Measurements from ENCODE around the gene OBP2B.
"Not testable (repeated sequence)": the region's sequence is repeated elsewhere in the genome, so short reads cannot be mapped to it uniquely, and the experiment has no call there.

The OBP2B gene

GRCh38 chr9:133221177-133221809, 12.2 kb upstream of the OBP2B start:
- peak; percentile 16 for DNase-seq (ENCODE audit: low spot score)

DNA sequence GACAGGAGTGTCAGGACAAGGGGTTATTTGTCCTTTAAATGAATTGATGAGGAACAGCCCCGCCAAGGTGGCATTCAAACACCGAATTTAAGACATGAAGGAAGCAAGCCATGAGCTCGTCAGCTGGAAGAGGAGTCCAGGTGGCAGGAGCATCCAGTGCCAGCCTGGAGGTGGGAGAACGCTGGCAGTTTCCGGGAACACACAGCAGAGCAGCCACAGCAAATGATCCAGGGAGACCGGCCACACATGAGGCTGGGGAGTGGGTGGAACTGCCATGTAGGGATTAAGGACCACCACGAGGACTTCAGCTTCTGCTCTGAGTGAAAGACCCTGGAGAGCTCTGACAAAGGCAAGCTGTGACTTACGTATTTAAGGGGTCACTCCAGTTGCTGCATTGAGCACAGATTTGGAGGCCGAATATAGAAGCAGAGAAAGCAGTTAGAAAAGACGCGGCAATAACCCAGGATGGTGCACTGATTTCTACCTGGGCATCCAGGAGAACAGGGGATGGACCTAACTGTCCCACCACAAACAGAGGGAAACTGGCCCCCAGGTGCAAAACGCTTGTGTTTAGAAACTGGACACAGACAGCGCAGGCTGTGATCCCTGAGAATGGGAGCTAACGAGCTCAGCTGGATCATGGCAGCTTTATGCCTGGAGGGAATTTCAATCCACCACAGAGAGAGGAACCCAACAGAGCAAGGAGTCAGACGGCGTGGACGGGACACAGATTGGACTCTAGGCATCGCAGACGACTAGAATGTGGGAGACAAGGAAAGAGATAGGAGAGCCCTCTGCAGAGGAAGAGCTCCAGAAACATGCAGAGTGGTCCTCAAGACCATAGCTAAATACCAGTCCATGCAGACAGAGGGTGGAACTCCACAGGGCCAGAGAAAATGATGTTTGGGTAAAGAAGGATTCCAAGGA, 9.3 kb upstream of the OBP2B start:
- peak; percentile 15 for DNase-seq (ENCODE audit: low spot score)

- not testable (repeated sequence) for DNase-seq (ENCODE audit: low spot score)
These were observed 8.4 kb upstream of the OBP2B start for GRCh38 chr9:133217333-133217988.

DNA sequence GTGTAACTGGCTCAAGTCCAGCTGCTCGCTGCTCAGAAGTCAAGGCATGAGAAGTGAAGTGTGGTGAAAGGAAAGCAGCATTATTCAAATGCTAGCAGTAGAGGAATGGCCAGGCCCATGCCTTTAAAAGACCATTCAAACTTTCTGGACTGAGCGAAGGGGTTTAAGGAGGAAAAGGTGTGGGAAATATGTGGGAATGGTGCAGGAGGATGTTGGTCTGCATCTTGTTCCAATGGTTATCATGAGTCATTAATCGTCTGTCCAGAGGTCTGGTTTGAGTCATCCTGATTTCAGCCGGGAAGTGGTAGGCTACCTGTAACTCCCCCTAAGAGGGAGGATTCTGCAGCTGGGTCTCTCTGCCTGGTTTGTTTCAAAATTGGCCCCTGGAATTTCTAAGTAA, 5.2 kb upstream of the OBP2B start:
- DNase-seq (ENCODE audit: low spot score) = not testable (repeated sequence)

DNA sequence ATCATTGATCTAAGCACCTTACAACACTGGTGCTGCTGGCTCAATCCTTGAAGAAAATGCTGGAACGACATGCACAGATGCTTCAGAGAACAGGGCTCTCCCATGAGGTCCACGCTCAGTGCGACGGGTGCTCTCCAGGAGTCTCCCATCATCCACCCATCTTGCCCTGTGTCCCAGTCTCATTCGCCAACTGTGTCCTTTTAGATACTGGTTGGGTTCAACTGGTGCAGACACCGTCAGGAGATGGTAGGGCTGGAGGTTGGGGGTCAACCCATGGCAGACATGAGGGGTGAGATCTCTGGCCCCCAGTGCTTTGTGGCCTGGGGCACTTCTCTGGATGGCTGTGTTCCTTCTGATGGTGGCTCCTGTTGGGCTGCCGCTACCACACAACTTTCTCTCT, 1.6 kb upstream of the OBP2B start:
- DNase-seq (ENCODE audit: low spot score) = no peak

DNA sequence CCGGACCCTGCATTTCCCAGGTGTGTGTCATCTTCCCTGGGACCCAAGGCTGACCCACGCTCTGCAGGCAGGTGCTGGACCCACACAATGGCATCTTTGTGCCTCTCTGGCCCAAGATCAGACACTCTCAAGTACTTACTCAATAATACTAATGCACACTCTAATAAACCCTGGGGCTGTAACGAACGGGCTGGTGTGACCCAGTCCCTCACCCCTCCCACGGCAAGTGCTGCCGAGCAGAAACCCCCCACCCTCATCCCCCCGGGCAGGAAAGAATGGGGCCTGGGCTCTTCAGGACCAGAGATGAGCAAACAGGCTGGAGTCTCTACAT, 1.1 kb upstream of the OBP2B start:
- DNase-seq (ENCODE audit: low spot score) = no peak

DNA sequence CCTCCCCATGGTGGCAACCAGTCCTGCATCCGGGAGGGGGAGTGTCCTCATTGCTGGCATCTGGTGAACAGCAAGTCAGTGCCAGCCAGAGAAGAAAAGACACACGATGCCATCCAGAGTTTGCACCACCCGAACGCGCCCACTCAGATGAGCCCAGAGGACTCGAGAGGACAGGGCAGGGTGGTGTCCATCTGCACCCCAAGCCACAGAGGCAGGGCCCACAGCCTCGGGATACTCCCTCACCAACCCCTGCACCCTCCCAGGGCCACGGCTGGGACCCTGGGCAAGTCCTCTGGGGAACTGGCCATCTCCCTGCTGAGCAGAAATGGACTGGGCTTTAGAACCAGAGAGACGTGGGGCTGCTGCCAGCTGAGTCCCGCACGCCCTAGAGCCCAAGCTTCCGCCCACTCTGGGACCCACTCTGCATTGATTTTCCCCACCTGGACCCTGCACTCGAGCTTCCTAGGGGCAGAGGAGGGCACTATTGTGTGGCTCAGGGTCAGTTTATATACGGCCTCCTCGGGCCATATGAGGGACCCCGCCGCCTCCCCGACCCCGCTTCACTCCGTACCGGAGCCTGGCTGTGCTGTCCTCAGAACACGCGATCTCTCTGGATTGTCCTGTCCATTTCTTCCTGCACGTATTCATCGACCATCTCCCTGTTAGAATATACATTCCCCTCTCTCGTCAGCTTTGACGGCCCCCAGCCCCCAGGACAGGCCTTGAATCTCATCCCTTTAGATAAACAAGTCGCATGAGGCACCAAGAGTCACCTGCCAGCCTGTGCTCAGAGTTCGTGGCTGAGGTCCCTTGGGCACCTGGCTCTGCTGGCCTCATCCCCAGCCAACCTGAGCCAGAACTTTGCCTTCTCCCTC, 514 bp upstream of the OBP2B start:
- DNase-seq (ENCODE audit: low spot score) = not testable (repeated sequence)

GRCh38 chr9:133208171-133208879, 725 bp downstream of the OBP2B start:
- DNase-seq (ENCODE audit: low spot score) = not testable (repeated sequence)

DNA sequence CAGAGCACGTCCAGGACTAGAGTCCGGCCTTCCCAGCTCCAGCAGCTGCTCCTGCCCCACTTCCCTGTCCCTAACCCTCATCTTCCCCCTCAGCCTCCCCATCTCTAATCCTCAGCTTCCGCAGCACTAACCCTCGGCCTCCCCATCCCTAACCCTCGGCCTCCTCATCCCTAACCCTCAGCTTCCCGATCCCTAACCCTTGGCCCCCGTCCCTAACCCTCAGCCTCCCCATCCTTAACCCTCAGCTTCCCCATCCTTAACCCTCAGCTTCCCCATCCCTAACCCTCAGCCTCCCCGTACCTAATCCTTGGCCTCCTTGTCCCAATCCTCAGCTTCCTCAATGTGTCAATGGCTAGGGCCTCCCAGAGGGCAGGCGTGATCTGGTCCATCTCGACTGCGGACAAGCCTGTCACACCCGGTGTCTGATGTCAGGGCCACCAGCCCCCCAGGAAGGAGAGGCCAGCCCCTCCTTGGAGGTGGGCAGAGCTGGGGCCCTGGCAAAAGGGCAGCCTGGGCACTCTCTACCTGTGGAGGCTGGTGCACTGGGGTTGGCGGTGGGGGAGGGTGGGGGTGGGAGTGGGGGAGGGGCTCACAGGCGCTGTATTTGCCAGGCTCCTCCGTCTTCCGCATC, 1.4 kb downstream of the OBP2B start:
- no peak for DNase-seq (ENCODE audit: low spot score)

GRCh38 chr9:133207021-133207531, 2.0 kb downstream of the OBP2B start:
- no peak for DNase-seq (ENCODE audit: low spot score)

GRCh38 chr9:133205996-133206931, 2.8 kb downstream of the OBP2B start:
- no peak for DNase-seq (ENCODE audit: low spot score)

DNA sequence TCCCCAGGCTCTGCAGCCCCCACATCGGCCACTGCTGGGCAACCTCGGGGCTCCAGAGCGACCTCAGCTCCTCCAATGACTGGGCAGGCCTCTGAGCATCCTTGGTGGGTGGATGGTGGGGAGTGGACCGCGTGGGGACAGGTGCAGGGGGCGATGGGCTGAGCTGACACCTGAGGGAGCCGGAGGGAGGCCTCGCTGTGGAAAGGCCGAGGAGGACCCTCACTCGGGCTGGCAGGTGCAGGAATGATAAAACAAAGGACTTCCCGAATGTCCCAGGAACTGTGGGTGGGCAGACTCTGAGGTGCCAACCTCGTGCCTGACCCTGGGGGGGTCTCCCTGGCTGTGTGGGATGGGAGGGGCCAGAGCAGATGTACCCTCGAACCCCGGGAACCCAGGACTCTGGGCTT, 3.6 kb downstream of the OBP2B start:
- peak; percentile 24 for DNase-seq (ENCODE audit: low spot score)

DNA sequence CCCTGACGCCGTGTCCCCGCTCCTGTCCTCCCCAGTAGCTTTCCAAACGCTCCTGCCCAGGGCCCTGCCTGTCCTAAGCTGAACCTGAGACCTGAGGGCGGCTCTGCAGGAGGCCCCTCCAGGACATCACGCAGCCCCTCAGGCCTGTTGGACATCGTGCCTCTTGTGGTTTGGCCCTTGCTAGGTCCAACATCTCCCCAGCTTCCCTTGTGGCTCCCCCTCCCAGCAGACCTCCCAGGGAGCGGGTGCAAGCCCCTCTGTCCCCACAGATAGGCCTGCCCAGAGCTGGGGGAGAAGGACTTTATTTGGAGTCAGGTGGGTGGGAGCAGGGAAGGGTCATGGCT, 4.1 kb downstream of the OBP2B start:
- peak; percentile 29 for DNase-seq (ENCODE audit: low spot score)

DNA sequence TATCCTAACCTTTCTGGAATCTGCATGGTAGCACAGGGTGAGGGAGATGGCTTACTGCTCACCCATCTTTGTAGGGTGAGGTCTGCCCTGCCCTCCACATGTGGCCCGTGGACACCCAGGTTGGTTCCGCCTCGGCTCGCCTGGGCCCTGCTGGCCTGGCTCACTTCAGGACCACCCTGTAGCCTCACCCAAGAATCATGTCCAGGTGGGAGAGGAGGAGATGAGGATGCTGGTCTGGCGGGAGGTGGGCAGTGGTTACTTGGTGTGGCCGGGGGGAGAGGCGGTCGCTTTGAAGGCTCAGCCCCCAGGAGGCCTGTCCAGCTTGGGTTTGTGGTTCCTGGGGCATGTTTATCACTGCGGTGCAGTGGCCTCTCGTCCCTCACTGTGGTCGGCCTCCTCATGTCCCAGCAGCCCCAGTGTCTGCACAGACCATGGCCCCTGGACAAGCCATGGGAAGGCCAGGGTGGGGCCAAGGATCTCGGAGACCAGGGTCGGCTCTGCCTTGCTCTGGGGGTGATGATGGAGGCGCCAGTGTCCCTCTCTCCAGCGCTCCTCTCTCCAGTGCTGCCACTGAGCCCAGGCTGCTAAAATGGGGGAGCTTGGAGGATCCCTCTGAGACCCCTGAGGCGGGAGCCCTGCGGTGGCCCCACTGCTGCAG, 4.6 kb downstream of the OBP2B start:
- no peak for DNase-seq (ENCODE audit: low spot score)

GRCh38 chr9:133203506-133204075, 5.5 kb downstream of the OBP2B start:
- DNase-seq (ENCODE audit: low spot score) = no peak

- no peak for DNase-seq (ENCODE audit: low spot score)
These were observed 6.2 kb downstream of the OBP2B start for GRCh38 chr9:133202688-133203453.

DNA sequence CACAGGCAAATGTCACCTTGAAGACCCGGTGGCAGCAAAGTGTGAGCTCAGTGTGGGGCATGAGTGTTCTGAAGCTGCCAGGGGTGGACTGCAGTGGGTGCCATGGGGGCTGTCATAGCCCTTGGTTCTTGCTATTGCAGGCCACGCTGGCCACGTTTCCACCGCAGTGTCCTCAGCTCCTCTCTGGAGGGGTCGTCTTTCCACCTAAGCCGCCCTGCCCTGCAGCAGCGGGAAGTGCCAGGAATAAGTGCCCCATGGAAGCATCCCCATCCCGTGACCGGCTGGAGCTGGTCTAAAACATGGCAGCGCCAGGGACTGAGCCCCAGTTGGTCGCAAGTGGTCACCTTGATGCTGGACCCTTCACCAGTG, 6.9 kb downstream of the OBP2B start:
- no peak for DNase-seq (ENCODE audit: low spot score)

Measured in ecto neural progenitor cell (in vitro differentiated cells).